ENCODE data around the gene PANK3. TPM values are rescaled to one million over a fixed set of nuclear protein-coding genes. Genes with fewer than 3 reads are reported as not detected.

The PANK3 gene
- total RNA-seq, 2 donors from 2014 or later, result 24.9 to 39.2 TPM

DNA sequence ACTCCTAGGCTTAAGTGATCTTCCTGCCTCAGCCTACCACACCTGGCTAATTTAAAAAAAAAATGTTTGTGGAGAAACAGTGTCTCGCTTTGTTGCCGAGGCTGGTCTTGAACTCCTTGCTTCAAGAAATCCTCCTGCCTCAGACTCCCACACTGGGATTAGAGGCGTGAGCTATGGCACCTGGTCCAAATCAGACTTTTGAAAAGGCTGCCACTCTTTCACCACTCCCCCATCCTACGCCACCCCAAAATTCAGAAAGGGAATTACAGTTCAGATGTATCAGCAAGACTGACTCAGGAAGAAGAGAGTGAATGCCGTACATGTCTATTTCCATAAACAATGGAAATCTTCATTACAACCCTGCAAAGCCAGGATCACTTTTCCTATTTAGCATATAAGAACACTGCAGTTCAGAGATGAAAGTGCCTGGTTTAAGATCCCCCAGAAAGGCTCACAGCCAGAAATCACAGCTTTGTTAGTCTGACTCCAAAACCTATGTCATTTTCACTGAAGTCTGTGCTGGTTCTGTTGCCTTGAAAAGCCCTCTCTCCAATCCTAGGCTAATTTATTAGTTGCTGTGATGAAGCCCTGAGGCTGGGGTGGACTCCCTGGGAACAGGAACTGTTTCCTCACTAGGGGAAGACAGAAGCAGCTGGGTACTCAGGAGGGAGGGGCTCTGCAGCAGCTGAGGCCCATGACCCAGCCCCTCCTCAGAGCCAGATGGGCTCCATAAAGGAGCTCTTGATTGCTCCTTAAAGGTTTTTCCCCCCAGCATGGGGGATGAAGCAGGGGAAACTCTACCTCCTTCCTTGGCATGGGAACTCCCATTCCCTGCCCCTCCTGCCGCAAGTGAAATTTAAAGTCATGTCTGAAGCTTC lies 46.9 kb downstream of the PANK3 start:
- H3K36me3 ChIP-seq, result no peaks in the 10 kb centered on the region
- no peaks in the 10 kb centered on the region for H3K9me3 ChIP-seq
- TF ChIP-seq, protein P1, sequence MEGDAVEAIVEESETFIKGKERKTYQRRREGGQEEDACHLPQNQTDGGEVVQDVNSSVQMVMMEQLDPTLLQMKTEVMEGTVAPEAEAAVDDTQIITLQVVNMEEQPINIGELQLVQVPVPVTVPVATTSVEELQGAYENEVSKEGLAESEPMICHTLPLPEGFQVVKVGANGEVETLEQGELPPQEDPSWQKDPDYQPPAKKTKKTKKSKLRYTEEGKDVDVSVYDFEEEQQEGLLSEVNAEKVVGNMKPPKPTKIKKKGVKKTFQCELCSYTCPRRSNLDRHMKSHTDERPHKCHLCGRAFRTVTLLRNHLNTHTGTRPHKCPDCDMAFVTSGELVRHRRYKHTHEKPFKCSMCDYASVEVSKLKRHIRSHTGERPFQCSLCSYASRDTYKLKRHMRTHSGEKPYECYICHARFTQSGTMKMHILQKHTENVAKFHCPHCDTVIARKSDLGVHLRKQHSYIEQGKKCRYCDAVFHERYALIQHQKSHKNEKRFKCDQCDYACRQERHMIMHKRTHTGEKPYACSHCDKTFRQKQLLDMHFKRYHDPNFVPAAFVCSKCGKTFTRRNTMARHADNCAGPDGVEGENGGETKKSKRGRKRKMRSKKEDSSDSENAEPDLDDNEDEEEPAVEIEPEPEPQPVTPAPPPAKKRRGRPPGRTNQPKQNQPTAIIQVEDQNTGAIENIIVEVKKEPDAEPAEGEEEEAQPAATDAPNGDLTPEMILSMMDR (IDR thresholded peaks at IDR 0.05), result no peak
- no peaks in the 10 kb centered on the region for H3K27me3 ChIP-seq (replicated peaks; ENCODE audit: insufficient read depth)
- peaks cover 0 to 3% of the 10 kb centered on the region in 2 donors for H3K4me1 ChIP-seq (ENCODE audit: control insufficient read depth in 1 of 2, low read depth in 2 of 2)
- no peak for DNase-seq (ENCODE audit: low spot score)
- H3K4me3 ChIP-seq, result no peak overlapping the region
- ATAC-seq (ENCODE audit: insufficient number of reproducible peaks, low FRiP score, low read depth), result no peak
- no peak overlapping the region for H3K27ac ChIP-seq

DNA sequence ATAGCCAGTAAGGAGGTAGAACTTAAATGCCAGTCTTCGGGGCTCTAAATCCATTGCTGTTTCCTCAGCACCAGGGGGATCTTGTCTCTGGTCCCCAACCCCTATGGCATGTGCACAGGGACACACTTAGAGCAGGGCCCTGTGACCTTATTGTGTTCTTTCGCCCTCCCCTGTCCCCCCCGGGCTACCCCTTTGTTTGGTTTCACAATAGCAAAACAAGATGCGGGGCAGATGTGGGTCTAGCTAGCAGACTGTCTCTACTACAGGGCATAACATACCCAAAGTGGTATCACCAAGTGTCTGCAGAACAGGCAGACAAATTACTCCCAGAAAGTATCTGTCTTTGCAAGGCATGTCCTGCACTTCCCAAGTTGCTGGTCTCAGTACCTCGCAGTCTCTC lies 48.0 kb downstream of the PANK3 start:
- H3K27me3 ChIP-seq (replicated peaks; ENCODE audit: insufficient read depth), result no peaks in the 10 kb centered on the region
- TF ChIP-seq, protein P1 (IDR thresholded peaks at IDR 0.05), result no peak
- no peak overlapping the region for H3K27ac ChIP-seq
- no peak overlapping the region for H3K4me3 ChIP-seq
- ATAC-seq (ENCODE audit: insufficient number of reproducible peaks, low FRiP score, low read depth) (no peak), DNase-seq (ENCODE audit: low spot score) (no peak)
- no peaks in the 10 kb centered on the region for H3K9me3 ChIP-seq
- H3K4me1 ChIP-seq (ENCODE audit: control insufficient read depth in 1 of 2, low read depth in 2 of 2), result peaks cover 0 to 3% of the 10 kb centered on the region in 2 donors
- H3K36me3 ChIP-seq, result no peaks in the 10 kb centered on the region

DNA sequence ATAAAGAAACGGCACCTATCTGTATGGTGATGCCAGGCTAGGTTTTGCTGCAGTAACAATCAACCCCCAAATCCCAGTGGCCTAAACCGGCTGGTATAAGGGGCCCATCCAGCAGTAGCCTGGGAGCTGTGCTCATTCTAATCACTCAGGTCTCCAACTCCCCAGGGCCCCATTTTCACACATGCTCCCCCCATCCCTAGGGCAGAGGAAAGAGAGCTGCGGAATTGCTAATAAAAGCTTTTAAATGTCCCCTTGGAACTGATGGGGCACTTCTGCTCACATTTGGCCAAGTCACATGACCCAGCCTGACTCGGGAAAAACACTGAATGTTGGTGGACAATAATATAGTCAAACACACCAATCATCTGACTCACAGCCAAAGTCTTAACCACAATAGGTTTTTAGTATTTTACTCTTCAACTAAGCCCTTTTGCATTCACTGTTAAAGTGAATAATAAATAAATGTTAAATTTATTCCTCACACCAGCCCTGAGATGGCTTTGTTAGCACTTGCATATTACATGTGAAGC lies 48.5 kb downstream of the PANK3 start:
- H3K4me3 ChIP-seq, result no peak overlapping the region
- DNase-seq (ENCODE audit: low spot score), result no peak
- H3K27ac ChIP-seq, result no peak overlapping the region
- TF ChIP-seq, protein P1 (IDR thresholded peaks at IDR 0.05), result no peak
- H3K9me3 ChIP-seq, result no peaks in the 10 kb centered on the region
- no peaks in the 10 kb centered on the region for H3K27me3 ChIP-seq (replicated peaks; ENCODE audit: insufficient read depth)
- no peak for ATAC-seq (ENCODE audit: insufficient number of reproducible peaks, low FRiP score, low read depth)
- no peaks in the 10 kb centered on the region for H3K36me3 ChIP-seq
- peaks cover 0 to 3% of the 10 kb centered on the region in 2 donors for H3K4me1 ChIP-seq (ENCODE audit: control insufficient read depth in 1 of 2, low read depth in 2 of 2)

DNA sequence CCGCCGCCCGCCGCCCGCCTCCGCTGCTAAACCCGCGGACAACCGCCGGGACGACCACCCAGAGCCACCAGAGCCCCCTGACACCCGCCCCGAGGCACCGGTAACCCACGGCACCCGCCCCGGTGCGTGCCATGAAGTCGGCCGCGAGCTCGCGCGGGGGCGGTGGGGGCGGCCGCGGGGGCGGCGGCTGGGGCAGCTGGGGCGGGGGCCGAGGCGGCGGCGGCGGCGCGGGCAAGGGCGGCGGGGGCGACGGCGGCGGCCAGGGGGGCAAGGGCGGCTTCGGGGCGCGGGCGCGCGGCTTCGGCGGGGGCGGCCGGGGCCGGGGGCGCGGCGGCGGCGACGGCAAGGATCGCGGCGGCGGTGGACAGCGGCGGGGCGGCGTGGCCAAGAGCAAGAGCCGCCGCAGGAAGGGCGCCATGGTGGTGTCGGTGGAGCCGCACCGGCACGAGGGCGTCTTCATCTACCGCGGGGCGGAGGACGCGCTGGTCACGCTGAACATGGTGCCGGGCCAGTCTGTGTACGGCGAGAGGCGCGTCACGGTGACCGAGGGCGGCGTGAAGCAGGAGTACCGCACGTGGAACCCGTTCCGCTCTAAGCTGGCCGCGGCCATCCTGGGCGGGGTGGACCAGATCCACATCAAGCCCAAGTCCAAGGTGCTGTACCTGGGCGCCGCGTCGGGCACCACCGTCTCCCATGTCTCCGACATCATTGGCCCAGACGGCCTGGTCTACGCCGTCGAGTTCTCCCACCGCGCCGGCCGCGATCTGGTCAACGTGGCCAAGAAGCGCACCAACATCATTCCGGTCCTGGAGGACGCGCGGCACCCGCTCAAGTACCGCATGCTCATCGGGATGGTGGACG lies 49.6 kb downstream of the PANK3 start:
- Histone ChIP-seq H3K36me3 (no peaks in the 10 kb centered on the region), H3K4me1 (ENCODE audit: control insufficient read depth in 1 of 2, low read depth in 2 of 2) (peaks cover 0 to 3% of the 10 kb centered on the region in 2 donors), H3K27me3 (replicated peaks; ENCODE audit: insufficient read depth) (no peaks in the 10 kb centered on the region), H3K4me3 (peak overlapping the region; percentile 62), H3K27ac (no peak overlapping the region), H3K9me3 (no peaks in the 10 kb centered on the region)
- TF ChIP-seq, protein P1 (IDR thresholded peaks at IDR 0.05), result no peak
- ATAC-seq (ENCODE audit: insufficient number of reproducible peaks, low FRiP score, low read depth), result no peak
- no peak for DNase-seq (ENCODE audit: low spot score)
